Measurements from ENCODE around the gene STK32C.
"Not testable (repeated sequence)": the region's sequence is repeated elsewhere in the genome, so short reads cannot be mapped to it uniquely, and the experiment has no call there.

STK32C gene

DNA sequence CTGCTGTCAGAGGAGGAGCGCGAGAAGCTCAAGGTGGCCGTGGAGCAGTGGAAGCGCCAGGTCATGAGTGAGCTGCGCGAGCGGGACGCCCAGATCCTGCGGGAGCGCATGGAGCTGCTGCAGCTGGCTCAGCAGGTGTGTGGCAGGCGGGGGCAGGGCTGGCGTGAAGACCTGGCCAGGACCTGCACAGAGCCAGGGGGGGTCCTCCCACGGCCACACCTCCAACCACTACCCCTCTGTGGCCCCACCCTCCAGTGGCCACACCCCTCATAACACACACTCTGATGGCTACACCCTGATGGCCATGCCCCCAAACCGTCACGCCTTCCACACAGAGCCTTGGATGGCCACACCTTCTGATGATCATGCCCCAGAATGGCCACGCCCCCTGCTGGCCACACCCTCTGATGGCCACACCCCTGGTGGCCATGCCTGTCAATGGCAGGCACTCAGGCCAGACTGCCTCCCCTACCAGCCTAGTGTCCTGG lies 144.4 kb downstream of the STK32C start:
- no peak for ATAC-seq

DNA sequence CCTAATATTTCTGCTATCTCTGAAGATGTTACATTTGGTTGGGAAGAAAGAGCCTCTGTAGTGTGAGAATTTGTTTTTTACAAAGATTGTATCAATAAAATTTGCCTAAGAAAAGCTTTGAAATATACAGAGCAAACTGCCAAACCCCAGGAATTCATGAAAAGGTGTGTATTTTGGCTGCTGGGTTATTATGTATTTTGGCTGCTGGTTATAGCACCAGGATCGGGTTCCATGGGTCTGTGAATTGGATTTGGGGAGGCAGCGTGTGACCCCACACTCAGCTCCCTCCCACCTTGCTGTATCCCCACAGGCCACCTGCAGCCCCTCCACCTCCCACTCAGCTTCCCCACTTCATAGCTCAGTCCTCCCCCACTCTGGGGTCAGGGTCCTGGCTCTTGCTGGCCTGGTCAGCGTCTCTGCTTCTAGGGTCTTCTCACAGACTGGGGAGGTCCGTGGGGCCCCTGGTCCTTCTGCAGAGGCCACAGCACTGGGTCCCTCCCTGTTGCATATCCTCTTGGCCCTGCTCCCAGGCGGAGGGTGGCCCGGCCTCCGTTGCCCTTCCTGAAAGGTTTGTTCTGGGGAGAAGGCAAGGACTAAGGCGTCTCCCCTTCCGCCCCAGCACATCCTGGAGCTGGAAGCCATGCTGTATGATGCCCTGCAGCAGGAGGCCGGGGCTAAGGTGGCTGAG lies 145.0 kb downstream of the STK32C start:
- no peak for ATAC-seq

DNA sequence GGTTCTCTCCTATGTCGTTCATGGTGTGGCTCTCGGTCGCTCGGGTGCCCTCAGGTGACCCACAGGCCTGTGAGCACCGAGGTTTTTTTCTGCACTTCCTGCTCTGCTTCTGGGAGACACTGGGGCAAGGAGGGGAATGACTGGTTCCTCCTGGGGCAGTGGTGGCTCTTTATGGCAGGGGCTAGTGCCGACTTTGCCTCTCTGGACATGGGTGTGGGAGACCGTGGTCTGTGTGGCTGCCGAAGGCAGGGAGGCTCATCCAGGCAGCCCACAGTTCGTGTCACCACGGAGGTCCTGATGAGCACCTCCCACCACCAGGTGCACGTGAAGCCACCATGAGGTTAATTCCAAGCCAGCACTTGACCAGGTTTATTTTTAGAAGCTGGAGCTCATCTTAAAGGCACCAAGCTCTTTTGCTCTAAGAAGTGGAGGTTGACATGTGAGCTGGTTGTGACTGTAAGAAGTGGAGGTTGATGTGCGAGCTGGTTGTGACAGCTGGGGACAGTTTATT lies 145.7 kb downstream of the STK32C start:
- ATAC-seq: peak in 1 of 2 donors; percentile 46

DNA sequence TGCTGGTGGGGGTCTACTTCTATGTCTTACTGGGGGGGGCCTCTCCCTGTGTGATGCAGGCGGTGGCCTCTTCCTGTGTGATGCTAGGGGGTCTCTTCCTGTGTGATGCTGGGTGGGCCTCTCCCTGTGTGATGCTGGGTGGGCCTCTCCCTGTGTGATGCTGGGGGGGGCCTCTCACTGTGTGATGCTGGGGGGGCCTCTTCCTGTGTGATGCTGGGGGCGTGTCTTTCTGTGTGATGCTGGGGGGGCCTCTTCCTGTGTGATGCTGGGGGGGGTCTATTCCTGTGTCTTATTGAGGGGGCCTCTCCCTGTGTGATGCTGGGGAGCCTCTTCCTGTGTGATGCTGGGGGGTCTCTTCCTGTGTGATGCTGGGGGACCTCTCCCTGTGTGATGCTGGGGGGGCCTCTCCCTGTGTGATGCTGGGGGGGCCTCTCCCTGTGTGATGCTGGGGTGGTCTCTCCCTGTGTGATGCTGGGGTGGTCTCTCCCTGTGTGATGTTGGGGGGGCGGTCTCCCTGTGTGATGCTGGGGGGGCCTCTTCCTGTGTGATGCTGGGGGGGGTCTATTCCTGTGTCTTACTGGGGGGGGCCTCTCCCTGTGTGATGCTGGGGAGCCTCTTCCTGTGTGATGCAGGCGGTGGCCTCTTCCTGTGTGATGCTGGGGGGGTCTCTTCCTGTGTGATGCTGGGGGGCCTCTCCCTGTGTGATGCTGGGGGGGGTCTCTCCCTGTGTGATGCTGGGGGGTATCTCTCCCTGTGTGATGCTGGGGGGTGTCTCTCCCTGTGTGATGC lies 146.7 kb downstream of the STK32C start:
- not testable (repeated sequence) for ATAC-seq

DNA sequence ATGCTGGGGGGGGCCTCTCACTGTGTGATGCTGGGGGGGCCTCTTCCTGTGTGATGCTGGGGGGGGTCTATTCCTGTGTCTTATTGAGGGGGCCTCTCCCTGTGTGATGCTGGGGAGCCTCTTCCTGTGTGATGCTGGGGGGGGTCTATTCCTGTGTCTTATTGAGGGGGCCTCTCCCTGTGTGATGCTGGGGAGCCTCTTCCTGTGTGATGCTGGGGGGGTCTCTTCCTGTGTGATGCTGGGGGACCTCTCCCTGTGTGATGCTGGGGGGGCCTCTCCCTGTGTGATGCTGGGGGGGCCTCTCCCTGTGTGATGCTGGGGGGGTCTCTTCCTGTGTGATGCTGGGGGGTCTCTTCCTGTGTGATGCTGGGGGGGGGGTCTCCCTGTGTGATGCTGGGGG lies 147.5 kb downstream of the STK32C start:
- not testable (repeated sequence) for ATAC-seq

DNA sequence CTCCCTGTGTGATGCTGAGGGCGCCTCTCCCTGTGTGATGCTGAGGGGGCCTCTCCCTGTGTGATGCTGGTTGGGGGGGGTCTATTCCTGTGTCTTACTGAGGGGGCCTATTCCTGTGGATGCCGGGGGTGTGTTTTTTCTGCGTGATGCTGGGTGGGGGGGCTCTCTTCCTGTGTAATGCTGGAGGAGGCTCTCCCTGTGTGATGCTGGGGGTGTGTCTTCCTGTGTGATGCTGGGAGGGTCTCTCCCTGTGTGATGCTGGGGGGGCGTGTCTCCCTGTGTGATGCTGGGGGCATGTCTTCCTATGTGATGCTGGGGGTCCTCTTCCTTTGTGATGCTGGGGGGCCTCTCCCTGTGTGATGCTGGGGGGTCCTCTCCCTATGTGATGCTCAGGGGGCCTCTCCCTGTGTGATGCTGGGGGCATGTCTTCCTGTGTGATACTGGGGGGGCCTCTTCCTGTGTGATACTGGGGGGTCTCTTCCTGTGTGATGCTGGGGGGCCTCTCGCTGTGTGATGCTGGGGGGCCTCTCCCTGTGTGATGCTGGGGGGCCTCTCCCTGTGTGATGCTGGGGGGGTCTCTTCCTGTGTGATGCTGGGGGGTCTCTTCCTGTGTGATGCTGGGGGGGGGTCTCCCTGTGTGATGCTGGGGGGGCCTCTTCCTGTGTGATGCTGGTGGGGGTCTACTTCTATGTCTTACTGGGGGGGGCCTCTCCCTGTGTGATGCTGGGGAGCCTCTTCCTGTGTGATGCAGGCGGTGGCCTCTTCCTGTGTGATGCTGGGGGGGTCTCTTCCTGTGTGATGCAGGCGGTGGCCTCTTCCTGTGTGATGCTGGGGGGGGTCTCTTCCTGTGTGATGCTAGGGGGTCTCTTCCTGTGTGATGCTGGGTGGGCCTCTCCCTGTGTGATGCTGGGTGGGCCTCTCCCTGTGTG lies 148.2 kb downstream of the STK32C start:
- ATAC-seq: not testable (repeated sequence)

DNA sequence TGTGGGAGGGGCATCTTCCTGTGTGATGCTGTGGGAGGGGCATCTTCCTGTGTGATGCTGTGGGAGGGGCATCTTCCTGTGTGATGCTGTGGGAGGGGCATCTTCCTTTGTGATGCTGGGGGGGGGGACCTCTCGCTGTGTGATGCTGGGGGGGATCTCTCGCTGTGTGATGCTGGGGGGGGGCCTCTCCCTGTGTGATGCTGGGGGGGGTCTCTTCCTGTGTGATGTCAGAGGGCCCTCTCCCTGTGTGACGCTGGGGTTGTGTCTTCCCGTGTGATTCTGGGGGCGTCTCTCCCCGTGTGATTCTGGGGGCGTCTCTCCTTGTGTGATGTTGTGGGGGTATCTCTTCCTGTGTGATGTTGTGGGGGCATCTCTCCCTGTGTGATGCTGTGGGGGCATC lies 148.9 kb downstream of the STK32C start:
- no peak for ATAC-seq

DNA sequence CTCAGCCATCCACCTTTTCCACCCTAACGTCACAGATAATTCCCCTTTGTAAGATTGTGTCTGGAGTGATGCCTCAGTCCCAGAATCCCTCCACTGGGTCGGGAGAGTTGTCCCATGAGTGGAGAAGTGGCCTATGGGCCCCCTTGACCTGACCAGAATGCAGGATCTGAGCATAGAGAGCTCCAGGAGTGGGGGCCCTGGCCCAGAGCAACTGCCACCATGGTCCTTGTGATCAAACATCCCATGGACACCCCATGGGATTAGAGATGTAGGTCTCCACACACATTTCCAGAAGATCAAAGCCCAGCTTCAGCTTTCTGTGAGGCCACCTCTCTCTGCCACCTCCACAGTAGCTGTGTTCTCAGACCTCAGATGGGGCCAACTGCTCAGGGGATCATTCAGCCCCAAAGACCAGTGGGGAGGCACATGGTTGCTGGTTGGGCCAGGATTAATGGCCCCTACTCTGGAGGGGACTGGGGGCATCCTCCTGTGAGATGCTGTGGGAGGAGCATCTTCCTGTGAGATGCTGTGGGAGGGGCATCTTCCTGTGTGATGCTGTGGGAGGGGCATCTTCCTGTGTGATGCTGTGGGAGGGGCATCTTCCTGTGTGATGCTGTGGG lies 149.5 kb downstream of the STK32C start:
- no peak for ATAC-seq
